ENCODE results near the gene CD6. TPM values are rescaled to one million over a fixed set of nuclear protein-coding genes. Genes with fewer than 3 reads are reported as not detected.

CD6 gene
- total RNA-seq, 1 experiment from 2014 or later = 0.23 TPM

DNA sequence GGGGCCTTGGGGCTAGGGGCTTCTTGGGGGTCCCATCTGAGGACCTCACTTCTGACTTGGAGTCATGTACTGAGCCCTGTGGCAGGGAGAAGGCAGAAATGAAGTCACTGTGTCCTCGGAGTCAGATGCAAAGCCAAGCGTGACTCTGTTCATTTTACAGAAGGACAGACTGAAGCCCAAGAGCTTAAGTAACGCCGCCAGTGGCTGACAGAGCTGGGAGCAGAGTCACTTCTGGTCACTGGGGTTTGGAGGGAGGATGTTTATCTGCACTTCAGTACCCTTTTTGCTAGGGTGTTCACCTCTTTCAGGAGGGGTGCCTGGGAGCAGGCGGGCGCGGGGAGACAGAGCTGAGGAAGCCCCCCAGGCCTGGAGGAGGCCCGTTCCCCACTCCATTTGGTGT, 10.7 kb downstream of the CD6 start:
- Mint-ChIP-seq H3K9me3 (ENCODE audit: unreplicated experiment) (no peaks in the 10 kb centered on the region), H3K4me3 (ENCODE audit: unreplicated experiment) (no peak overlapping the region), H3K4me1 (ENCODE audit: low read depth, unreplicated experiment) (no peaks in the 10 kb centered on the region), H3K27ac (ENCODE audit: unreplicated experiment) (no peak overlapping the region), H3K36me3 (ENCODE audit: insufficient read depth, unreplicated experiment) (no peaks in the 10 kb centered on the region), H3K27me3 (ENCODE audit: insufficient read depth, unreplicated experiment) (peaks cover 10% of the 10 kb centered on the region)
- intact Hi-C loops (cut with micrococcal nuclease; ENCODE audit: unreplicated experiment) = no loop called here
- Histone ChIP-seq H3K4me3 (ENCODE audit: low read depth, low read length) (no peak overlapping the region), H3K9me3 (no peaks in the 10 kb centered on the region), H3K36me3 (ENCODE audit: control insufficient read depth, insufficient read depth, low read length) (no peaks in the 10 kb centered on the region), H3K4me1 (no peaks in the 10 kb centered on the region), H3K27me3 (replicated peaks; ENCODE audit: control insufficient read depth, insufficient read depth, low read length) (no peaks in the 10 kb centered on the region; the same call in none of the 2 replicates)
- TF ChIP-seq, protein P1, sequence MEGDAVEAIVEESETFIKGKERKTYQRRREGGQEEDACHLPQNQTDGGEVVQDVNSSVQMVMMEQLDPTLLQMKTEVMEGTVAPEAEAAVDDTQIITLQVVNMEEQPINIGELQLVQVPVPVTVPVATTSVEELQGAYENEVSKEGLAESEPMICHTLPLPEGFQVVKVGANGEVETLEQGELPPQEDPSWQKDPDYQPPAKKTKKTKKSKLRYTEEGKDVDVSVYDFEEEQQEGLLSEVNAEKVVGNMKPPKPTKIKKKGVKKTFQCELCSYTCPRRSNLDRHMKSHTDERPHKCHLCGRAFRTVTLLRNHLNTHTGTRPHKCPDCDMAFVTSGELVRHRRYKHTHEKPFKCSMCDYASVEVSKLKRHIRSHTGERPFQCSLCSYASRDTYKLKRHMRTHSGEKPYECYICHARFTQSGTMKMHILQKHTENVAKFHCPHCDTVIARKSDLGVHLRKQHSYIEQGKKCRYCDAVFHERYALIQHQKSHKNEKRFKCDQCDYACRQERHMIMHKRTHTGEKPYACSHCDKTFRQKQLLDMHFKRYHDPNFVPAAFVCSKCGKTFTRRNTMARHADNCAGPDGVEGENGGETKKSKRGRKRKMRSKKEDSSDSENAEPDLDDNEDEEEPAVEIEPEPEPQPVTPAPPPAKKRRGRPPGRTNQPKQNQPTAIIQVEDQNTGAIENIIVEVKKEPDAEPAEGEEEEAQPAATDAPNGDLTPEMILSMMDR (IDR thresholded peaks at IDR 0.05; ENCODE audit: insufficient read depth in 1 of 2, low read depth in 1 of 2, low read length in 1 of 2, severe bottlenecking in 1 of 2, unreplicated experiment in 1 of 2) = no peak
- DNase-seq = no peak
- CTCF ChIA-PET = no interaction called here
- no TSS peak for BruUV-seq (replicated peaks)
- POLR2A ChIA-PET = no interaction called here

DNA sequence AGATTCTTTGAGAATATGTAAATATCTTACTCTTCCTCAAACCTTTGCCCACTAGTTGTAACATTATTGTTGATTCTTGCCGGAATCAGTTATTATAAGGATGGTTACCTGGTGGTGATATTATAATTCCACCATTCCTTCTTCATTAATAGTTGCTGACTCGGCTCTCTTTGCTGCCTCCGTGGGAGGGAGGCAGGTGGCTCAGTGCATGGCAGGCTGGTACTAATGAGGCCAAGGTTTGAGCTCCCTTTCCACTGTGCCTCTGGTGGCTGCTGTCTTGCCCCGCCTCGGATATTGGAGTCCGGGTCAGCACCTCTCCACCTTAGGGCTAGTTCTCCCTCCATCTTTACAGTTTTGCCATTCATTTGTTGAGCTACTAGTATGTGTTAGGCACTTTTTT, 12.7 kb downstream of the CD6 start:
- no peak for DNase-seq
- Mint-ChIP-seq H3K27ac (ENCODE audit: unreplicated experiment) (no peak overlapping the region), H3K36me3 (ENCODE audit: insufficient read depth, unreplicated experiment) (no peaks in the 10 kb centered on the region), H3K9me3 (ENCODE audit: unreplicated experiment) (no peaks in the 10 kb centered on the region), H3K4me1 (ENCODE audit: low read depth, unreplicated experiment) (no peaks in the 10 kb centered on the region), H3K4me3 (ENCODE audit: unreplicated experiment) (no peak overlapping the region), H3K27me3 (ENCODE audit: insufficient read depth, unreplicated experiment) (peaks cover 13% of the 10 kb centered on the region)
- intact Hi-C loops (cut with micrococcal nuclease; ENCODE audit: unreplicated experiment) = no loop called here
- CTCF ChIA-PET = interaction anchor here (1.2 kb wide), 1 partner anchor 14 kb away, joined by 3 read pairs; no protein-coding TSS in a partner anchor
- no TSS peak for BruUV-seq (replicated peaks)
- POLR2A ChIA-PET = no interaction called here
- Histone ChIP-seq H3K27me3 (replicated peaks; ENCODE audit: control insufficient read depth, insufficient read depth, low read length) (no peaks in the 10 kb centered on the region; the same call in none of the 2 replicates), H3K9me3 (no peaks in the 10 kb centered on the region), H3K4me1 (no peaks in the 10 kb centered on the region), H3K36me3 (ENCODE audit: control insufficient read depth, insufficient read depth, low read length) (no peaks in the 10 kb centered on the region), H3K4me3 (ENCODE audit: low read depth, low read length) (no peak overlapping the region)
- TF ChIP-seq, protein P1 (IDR thresholded peaks at IDR 0.05; ENCODE audit: insufficient read depth in 1 of 2, low read depth in 1 of 2, low read length in 1 of 2, severe bottlenecking in 1 of 2, unreplicated experiment in 1 of 2) = no peak

DNA sequence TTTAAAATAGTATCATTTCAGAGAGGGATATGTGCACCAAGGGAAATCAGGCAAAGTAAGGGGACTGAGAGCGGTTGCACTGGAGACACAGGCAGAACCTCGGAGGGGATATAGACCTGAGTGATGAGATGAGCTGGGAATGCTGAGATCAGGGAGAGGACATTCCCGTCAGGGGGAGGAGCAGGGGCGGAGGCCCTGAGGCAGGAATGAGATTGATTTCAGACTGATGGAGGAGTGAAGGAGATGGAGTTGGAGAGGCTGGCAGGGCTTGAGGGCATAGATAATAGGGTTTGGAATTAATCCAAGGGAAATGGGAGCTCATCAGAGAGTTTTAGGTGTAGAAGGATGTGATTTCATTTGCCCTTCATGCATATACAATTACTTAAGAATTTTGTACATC, 13.2 kb downstream of the CD6 start:
- no peaks in the 10 kb centered on the region for H3K36me3 ChIP-seq (ENCODE audit: control insufficient read depth, insufficient read depth, low read length)
- no peaks in the 10 kb centered on the region; the same call in none of the 2 replicates for H3K27me3 ChIP-seq (replicated peaks; ENCODE audit: control insufficient read depth, insufficient read depth, low read length)
- TF ChIP-seq, protein P1 (IDR thresholded peaks at IDR 0.05; ENCODE audit: insufficient read depth in 1 of 2, low read depth in 1 of 2, low read length in 1 of 2, severe bottlenecking in 1 of 2, unreplicated experiment in 1 of 2) = no peak
- Mint-ChIP-seq H3K27ac (ENCODE audit: unreplicated experiment) (no peak overlapping the region), H3K4me3 (ENCODE audit: unreplicated experiment) (no peak overlapping the region), H3K4me1 (ENCODE audit: low read depth, unreplicated experiment) (no peaks in the 10 kb centered on the region), H3K36me3 (ENCODE audit: insufficient read depth, unreplicated experiment) (no peaks in the 10 kb centered on the region), H3K27me3 (ENCODE audit: insufficient read depth, unreplicated experiment) (peaks cover 13% of the 10 kb centered on the region), H3K9me3 (ENCODE audit: unreplicated experiment) (no peaks in the 10 kb centered on the region)
- H3K9me3 ChIP-seq = no peaks in the 10 kb centered on the region
- intact Hi-C loops (cut with micrococcal nuclease; ENCODE audit: unreplicated experiment) = no loop called here
- no TSS peak for BruUV-seq (replicated peaks)
- ChIA-PET POLR2A (no interaction called here), CTCF (interaction anchor here (0.7 to 1.2 kb wide), 2 partner anchors 15 to 747 kb away, joined by 3 read pairs; no protein-coding TSS in a partner anchor)
- DNase-seq = no peak
- H3K4me1 ChIP-seq = no peaks in the 10 kb centered on the region
- H3K4me3 ChIP-seq (ENCODE audit: low read depth, low read length) = no peak overlapping the region
